ENCODE results near the gene IL12A.

DNA sequence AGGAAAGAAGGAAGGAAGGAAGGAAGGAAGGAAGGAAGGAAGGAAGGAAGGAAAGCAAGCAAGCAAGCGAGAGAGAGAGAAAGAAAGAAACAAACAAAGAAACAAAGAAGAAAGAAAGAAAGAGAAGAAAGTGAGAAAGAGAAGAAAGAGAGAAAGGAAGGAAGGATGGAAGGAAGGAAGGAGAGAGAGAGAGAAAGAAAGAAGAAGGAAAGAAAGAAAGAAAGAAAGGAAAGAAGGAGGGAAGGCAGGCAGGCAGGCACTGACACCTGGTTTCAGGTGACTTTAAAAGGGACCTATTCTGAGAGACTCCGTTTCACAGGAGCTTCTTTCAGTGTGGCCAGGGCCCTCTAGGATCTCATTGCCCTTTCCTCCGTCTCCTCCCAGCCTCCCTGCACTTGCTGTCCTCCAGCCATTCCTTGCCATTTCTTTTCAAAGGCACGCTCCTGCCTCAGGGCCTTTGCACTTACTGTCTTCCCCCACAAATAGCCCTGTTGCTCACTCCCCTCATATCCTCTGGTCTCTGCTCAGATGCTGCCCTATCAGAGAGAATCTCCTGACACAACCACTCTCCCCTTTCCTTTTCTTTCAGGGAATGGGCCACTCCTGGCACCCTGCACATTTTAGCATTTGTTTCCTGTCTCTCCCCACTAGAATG, 31.5 kb downstream of the IL12A start:
- TF ChIP-seq POLR2A (IDR thresholded peaks at IDR 0.05; ENCODE audit: low read length) (no peak), GATA1 (IDR thresholded peaks at IDR 0.05; ENCODE audit: low read depth, low read length) (no peak)

Measured in erythroblast (primary cell).